ENCODE measurements around the gene ADARB2.

ADARB2 gene

DNA sequence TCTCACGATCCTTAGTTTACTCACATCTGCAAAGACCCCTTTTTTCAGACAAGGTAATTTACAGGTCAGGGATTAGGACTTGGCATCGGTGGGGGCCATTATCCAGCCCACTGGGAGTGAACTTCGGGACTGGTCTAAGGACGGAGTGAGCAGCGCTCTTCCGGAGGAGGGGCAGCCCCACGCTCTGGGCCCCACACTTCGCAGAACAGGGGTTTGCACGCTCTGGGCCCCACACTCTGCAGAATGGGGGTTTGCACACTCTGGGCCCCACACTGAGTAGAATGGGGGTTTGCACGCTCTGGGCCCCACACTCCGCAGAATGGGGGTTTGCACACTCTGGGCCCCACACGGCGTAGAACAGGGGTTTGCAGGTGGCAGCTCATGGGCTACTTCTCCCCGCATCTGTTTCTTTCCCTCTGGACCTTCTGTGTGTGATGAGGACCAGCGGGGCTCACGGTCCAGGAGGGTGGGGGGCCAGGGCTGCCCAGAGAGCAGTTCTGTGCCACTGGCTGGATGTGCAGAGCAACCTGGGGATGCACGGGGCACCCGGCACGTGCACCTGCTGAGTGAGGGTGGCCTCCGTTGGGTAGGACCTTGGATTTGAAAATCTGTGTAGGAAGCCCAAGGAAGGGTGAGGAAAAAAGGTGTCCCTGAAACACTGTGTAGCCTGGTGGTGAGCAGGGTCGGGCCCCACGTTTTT, 546.4 kb downstream of the ADARB2 start:
- no peak for DNase-seq

DNA sequence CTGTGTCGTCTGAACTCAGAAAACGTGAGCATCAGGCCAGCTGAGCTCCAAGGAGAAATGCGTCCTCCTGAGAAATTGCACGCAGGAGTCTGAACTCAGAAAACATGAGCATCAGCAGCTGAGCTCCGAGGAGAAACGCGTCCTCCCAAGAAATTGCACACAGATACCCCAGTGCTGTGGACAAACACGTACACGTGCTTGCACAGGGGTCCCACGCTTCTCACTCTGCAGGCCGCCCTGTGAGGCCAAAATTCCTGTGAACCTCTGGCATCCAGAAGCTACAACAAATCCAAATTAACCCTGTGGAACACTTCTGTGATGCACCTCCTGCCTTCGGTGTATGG, 547.3 kb downstream of the ADARB2 start:
- no peak for DNase-seq

DNA sequence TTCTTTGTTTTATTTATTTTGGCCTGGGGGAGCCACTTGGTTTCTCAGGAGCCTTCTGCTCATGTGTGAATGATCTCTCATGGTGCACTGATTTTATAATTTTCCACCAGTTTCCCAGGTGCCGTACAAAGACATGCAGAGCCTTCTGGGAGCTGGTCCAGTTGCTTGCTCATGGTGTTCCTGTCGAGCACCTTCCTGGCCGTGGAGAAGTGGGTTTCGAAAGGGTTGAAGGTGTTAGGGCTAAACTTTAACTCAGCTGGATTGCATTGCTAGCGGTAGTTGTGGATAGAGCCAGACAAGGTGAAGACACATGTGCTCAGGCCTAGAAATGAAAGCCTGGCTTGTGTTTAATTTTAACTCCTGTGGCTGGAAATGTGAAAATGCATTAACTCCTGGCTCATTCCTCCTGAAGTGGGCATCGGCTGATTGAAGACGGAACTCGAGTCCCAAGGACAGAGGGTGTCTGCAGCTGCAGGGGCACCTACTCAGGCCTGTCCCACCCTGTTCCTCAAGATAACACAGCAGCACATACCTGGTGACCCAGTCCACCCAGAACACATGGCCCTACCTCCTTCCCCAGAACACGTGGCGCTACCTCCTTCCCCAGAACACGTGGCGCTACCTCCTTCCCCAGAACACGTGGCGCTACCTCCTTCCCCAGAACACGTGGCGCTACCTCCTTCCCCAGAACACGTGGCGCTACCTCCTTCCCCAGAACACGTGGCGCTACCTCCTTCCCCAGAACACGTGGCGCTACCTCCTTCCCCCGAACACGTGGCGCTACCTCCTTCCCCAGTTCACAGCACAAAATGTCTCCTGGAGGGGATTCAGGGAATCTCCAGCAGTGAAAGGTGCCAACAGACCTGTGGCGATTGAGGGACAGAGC, 547.9 kb downstream of the ADARB2 start:
- no peak for DNase-seq

DNA sequence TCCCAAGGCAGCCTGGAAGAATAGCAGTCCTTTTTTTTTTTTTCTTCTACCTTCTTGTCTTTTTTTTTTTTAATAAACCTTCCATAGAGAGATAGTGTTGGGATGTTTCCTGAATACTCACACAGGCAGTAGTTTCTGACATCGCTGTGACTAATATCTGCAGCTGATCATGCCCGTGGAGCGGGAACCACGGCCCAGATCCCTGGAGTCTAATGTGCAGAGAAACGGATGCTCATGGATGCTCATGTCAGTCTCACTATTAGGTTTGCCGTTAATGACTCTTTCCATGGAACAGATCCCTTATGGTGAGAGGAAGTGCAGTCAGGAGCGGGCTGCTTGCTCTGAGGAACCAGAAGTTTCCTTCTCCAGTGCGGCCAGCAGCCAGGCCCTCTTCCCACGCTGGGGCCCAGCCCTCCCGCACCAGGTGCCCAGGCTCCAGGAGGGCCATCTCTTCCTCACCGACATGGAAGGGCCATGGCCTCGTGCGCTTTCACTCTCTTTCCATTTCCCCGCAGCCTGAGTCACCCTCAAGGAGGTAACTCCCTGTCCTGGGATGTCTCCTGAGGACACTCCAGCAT, 548.7 kb downstream of the ADARB2 start:
- DNase-seq = no peak

DNA sequence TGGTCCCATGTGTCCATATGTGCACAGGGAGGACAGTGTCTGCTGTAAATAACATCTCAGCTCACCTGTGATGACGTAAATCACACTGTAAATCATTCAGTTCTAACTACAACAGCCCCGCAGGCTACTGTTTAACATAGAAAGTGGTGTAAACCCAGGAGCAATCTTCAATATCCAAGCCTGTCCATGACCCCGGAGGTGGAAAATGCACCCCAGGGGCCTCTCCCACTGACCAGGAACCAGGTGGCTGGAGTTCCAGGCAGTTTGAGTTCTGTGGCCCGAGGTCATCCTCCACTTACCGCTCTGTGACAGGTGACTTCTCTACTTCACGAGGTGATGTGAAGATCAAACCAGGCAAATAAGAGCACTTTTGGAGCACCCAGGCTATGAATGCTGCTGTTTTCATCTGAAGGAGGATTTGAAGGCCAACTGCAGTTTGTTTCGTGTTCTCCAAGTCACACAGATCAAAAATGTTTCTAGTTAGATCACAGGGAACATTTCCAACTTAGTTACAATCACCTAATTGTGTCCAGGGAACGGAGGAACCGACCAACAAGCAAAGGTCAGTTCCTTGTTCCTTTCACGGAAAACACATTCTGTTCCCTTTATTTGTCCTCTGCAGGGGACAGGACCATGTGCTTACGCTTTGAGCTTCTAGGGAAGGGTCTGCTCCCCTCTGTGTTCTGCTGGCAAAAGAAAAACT, 549.3 kb downstream of the ADARB2 start:
- no peak for DNase-seq

DNA sequence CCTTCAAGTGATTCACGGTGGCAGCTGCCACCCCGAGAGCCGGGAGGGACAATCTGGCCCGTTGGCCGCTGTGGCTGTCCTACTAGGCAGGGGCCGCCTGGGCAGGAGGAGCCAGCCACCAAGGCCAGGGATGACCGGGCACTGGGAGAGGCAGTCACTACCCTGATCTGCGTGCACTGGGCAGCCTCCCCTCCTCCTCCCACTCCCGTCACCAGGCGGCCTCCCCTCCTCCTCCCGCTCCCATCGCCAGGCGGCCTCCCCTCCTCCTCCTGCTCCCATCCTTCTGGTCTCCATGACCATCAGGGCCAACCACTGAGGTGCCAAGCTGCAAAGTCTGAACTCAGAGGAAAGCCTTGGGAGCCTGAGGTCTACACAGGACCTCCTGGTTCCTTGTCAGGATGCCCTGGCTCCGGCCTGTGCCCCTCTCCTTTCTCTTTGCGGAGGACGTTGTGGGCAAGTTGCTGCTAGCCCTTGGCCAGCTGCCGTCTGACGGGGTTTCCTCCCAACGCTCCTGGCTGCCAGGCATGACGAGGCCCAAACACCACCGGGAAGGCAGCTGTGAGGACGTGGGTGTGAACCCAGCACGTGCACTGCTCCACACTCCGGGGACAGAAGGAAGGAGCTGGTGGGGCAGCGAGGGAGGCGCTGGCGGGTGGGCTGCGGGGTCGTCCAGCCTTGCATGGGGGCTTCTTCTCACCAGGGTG, 550.0 kb downstream of the ADARB2 start:
- DNase-seq = no peak

DNA sequence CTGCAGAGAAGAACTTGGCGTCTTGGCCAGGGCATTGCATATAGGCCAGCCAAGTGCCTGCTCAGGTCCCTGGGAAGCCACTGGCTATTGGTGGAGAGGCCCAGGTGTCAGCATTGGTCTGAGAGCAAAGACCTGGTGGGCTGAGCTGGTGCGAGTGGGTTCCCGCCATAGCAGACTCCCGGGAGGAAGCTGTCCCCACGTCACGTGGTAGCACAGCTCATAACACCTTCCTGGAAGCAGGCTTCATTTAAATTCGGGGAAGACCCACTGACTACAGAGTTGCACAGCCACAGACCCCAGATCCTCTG, 550.7 kb downstream of the ADARB2 start:
- DNase-seq = no peak

DNA sequence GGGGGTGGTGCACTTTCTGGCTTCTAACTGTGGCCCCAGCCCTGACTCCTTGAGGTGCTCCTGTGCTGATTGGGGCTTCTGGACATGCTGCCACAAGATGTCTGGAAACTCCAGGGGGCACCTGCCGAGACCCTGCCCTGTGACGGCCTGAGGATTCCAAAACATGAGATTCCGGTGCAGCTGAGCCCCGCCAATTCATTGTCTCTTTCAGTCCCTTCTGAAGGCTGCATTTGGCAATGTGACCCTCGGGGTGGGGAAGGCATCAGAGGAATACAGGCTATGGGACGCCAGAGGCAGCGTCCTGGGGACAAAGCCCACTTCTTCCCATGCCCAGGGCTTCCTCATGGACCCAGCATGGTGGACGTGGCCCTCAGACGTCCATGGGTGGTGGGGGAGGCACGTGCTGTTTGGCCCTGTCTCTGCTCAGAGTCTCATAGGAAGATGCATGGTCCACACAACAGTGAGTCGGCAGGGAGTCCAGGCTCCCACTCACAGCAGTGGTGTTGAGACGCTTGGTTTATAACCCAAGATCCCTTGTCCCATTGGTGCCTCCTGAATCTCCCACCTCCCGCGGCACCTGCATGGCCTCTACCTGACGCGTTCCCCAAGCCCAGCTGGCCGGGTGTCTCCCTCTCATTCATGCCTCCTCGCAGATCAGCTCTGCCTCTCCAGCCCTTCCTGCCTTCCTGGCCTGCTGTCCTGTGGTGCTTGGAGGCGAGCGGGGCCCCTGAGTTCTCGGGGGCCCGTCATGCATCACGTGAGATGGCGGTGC, 551.2 kb downstream of the ADARB2 start:
- DNase-seq = no peak

DNA sequence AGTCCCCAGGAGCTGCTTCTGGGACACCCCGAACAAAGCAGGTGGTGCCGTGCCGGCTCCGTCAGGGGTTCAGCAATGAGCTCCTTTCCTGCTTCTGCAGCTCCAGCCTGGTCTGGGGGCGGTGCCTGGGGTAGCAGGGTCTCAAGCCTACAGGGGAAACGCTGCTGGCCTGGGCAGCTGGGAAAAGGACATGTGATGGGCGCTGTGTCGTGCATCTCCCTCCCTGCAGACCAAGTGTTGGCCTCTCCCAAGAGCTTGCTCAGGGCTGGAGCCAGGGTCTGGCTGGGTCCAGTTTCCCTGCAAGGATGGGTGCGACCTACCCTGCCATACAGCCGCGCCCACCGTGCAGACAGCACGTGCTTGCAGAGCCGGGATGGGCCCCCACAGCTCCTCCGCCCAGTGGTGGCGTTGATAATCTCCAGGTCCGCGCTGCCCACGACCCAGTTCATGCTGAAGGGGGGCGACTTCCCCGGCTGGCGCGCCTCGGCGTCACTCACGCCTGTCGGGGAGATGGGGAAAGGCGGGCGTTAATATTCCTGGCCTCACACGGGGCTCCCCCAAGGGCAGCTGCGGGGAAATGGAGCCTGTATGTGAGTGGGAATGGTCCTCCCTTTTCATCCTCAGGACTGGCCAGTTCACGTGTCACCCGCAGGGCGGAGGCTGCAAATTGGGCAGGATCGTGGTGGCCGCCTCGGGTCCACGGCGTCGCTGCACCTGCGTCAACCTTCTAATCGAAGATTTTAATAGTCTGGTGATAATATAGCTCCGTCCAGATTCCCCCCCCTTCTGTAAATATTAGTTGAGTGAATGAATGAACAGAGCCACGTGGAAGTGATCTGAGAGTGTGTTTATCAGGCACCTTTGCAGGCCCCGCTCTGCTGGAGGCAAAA, 552.5 kb downstream of the ADARB2 start:
- DNase-seq = no peak

DNA sequence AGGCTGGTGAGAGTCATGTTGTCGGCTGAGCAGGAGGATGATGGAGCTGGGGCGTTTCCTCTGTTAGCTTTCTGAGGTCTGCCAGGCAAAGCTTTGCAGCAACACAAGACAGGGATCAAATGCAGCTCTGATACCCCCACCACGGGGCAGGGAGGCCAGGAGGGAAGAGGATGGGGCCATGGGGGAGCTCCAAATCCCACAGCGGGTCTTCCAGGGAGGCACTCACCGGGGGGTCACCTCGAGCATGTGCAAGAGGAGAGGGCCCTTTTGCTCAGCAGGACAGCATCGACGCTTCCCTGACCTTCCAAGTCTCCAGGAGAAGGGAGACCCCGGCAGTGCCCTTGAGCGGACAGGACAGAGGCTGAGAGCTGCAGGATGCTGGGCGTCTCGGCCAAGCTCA, 553.6 kb downstream of the ADARB2 start:
- DNase-seq = no peak

DNA sequence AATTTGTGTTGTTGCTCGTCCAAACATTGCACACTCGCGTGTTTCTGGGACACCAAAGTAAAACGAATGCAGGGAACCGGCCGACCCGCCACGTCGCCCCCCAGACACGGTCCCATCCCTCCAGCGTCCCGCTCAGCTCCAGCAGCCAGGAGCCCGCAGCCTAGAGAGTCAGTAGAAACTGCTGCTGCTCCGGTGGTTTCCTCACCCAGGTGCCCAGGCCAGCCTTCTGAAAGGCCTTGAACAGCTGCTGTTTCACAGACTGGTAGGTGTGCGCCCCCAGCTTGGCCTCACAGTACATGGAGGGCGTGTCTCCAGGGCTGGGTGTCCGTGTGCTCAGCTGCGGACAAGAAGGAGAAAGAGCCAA, 554.3 kb downstream of the ADARB2 start:
- DNase-seq = no peak

DNA sequence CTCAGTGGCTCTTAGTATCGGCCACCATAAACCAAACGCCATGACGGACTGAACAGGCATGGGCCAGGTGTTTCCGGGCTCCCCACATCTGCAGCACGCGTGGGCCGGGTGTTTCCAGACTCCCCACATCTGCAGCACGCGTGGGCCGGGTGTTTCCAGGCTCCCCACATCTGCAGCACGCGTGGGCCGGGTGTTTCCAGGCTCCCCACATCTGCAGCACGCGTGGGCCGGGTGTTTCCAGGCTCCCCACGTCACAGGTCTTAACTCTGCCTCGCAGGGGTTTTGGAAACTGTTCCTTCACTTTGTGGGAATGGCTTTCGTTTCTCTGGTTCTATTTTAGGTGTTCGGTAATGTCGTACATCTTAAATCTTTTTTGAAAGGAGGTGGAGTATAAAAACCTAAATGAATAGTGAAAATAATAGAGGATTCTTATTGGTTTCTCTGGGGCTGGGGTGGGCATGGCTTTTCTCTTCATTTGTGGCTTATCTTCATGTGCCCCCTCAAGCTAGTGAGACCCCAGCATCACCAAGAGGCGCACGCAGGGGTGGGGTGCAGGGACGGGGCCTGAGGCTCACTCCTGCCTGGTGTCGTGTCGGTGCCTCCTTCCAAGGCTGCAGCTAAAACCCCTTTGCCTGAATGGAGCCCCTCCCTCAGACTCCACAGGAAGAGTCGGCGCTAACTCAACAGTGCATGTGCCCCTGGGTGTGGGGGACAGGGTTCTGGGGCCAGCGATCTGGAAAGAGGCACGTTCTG, 554.9 kb downstream of the ADARB2 start:
- DNase-seq = no peak

DNA sequence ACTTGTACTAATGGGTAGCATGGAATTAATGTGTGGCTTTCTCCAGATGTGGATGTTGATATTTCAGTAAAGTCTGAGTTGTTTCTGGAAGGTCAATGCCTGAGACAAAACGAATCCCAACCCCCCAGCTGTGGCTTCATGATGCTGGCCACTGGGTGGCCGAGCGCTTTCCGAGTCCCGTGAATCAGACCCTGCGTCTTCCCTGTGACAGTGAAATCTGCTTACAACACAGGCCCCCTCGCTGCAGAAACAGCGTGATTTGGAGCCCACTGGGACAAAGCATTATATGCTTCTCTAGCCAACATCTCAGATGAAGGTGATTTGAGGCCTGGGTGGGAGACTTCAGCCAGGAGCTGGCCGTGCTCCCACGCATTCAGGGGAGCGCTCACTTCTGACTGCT, 556.5 kb downstream of the ADARB2 start:
- no peak for DNase-seq

DNA sequence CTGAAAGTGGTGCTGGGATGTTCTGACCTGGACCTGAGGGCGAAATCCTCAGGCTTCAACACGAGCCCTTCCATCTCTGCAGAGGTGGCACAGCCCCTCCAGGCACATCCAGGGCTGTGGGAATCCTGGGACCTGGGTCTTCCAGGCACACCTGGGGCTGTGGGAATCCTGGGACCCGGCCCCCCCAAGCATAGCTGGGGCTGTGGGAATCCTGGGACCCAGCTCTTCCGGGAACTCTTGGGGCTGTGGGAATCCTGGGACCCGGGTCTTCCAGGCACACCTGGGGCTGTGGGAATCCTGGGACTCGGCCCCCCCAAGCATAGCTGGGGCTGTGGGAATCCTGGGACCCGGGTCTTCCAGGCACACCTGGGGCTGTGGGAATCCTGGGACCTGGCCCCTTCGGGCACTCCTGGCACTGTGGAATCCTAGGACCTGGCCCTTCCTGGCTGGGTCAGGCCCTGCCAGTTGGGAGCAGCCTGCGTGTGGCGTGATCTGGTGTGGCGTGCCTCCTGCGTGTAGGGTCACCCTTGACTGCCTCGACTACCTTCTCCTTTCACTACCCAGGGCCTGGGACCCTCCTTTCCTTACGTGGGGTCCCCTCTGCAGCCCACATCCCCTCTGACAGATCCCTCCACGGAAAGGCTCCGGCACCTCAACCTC, 557.1 kb downstream of the ADARB2 start:
- no peak for DNase-seq

DNA sequence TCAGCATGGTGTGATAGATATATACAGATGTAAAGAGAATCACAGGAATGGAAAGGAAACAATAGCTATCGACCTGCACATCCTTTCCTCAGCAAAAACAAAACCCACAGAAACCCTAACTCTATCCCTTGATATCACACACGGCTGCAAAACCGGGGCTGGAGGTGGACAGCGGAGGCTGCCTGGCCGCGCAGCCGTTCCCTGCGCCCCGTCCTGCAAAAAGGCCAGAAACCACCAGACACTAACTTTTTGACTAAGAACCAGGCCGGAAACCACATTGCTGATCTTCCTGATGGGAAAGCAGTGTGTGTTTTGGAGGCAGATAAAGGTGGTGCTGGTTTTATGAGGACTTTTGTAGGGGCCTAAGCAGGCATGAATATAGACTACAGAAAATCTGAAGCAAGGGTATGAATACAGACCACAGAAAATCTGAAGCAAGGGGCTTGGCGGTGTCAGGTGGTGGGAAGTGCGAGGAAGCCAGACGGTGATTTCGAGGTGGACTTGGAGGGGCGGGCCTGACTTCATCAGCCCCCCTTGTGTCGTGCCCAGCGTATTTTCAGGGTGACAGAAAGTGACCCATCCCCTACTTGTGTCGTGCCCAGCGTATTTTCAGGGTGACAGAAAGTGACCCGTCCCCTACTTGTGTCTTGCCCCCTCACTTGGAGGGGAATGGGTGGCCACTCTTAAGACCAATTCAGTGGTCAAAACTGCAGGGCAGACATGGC, 557.8 kb downstream of the ADARB2 start:
- no peak for DNase-seq

DNA sequence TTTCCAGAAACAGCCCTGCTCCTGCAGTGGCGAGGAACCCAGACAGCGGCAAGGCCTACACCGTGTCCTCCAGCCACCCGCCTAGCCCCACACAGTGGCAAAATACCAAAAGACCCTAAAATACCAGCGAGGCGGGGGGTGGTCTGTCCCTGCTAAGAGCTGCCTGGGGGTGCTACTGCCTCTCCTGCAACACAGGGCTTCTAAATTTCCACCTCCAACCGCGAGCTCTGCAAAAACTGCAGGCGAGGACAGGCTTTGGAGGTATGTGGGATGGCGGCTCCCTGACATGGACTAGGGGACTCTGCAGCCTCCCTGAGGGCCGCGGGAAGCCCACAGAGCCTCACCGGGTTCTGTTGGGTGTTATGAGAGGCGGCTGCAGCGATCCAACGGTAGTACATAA, 558.8 kb downstream of the ADARB2 start:
- no peak for DNase-seq

DNA sequence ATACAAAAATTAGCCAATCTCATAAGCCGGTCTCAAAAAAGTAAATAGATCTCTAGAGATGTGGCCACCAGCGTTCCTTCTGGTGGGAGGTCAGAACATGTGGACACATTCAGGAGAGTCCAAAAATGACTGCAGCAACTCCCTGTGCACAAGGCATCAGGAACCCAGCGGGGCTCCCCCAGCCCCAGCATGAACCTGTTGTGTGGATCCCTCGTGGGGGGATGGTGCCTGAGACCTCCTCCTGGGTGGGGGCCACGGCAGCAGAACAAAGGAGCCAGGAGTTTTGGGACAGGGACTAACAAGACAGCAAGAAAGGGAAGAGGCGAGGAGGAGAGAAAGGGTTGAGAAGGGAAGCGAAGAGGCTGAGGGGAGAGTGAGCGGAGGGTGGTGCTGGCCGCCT, 559.4 kb downstream of the ADARB2 start:
- DNase-seq = no peak

DNA sequence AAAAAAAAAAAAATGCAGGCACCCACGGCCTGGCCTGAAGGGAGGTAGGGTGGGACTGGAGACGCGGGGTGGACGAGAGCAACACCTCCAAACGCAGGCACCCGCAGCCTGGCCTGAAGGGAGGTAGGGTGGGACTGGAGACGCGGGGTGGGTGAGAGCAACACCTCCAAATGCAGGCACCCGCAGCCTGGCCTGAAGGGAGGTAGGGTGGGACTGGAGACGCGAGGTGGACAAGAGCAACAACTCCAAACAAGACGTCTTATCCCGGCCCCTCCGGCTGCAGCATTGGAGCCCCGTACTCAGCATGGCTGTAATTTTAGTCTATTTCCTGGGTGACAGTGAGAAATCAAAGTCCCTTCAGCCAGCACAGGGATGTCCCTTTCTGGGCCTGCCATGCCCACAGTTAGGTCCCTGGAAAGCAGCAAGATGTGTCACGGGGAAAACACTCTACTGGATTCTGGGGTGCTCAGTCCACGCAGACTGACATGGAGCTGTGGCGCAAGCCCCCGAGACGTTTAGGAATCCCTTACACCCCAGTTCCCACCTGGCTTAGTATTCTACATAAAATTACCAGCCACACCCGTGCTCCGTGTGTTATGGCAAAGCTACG, 561.3 kb downstream of the ADARB2 start:
- no peak for DNase-seq

DNA sequence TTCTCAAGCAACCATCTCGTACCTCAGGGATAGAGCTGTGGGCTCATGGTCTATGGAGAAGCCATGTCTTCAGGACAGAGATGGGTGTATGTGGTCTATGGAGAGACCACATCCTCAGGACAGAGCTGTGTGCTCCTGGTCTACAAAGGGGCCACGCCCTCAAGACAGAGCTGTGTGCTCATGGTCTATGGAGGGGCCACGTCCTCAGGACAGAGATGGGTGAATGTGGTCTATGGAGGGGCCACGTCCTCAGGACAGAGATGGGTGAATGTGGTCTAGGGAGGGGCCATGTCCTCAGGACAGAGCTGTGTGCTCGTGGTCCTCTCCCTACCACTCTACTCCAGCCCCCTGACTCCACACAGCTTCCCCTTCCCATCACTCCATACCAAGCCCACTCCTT, 563.3 kb downstream of the ADARB2 start:
- no peak for DNase-seq
